HG02943 (cell line): ENCODE data around the gene SHC4.

Experiments
- ATAC-seq: cut with Tn5 transposase; IDR thresholded peaks from one replicate; pipeline ENCODE4 v1.9.1; 2021; ENCODE audit warnings: mild to moderate bottlenecking, low read depth, moderate library complexity; ENCODE audit not compliant: unreplicated experiment

SHC4 gene

DNA sequence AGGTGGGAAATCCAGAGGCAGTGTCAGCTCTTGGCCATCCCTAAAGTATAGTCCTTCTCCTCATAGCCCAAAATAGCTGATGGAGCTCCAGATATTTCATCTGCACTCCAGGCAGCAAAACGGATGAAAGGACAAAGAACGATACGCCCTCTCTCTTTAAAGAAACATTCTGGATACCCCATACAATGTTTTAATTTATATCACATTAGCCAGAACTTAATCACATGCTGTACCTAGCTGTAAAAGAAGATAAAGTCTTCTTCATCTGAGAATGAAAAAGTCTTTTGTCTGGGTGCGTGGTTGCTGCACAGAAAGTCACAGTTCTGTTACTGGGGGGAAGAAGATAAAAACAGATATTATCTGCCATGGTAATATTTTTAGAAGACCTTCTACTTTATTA, 4.3 kb upstream of the SHC4 start:
- ATAC-seq: no peak

DNA sequence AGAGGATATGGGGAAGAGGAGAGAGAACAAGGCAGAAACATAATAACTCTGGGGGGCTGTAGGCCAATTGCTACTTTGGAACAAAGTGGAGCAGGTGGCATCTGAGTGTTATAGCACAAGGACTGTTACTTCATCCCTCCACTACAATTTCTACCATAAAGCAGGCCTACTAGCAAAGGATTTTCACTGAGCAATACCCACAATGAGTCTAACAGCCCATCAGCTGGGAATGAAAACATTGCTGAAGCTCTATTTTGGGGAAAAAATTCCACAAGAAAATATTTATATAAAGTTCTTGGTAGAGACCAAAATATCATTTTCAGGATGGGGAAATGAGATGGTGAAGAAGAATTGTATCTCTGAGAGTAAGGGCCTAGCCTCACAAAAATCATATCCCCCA, 3.6 kb upstream of the SHC4 start:
- ATAC-seq: no peak

DNA sequence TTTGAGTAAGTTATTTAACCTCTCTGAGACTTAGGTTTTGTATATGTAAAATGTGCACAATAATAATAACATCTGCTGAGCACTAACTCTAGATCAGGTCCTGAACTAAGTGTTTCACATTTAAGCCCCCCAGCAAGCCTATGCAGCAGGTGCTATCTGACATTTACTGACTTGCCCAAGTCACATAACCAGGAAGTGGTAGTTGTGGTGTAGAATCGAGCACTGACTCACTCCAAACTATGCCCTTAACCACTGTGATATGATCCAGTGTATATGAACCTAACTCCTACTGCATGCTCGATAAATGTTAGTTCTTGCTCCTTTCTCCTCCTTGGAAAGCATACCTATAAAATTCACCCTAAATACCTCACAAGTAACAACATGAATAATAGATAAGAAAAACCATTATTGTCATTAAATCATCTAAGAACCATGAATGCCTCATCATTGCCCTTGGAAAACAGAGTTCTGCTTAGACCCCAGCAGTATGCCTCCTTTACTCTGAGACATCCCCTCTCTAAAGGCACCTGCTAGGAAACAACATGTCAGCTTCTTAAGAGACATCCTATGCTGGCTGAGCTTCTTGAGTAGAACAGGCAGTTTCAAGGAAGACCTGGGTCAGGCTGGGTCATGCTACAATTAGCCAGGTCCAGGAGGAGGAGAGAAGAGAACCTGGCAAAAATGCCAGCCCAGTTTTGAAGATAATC, 3.0 kb upstream of the SHC4 start:
- peak; percentile 74 for ATAC-seq

- peak; percentile 62 for ATAC-seq
These were observed 2.3 kb upstream of the SHC4 start for GRCh38 chr15:48965972-48966371.

GRCh38 chr15:48964898-48965297, 1.2 kb upstream of the SHC4 start:
- no peak for ATAC-seq

GRCh38 chr15:48962662-48963523, 826 bp downstream of the SHC4 start:
- no peak for ATAC-seq

GRCh38 chr15:48955967-48956366, 7.8 kb downstream of the SHC4 start:
- ATAC-seq: no peak

DNA sequence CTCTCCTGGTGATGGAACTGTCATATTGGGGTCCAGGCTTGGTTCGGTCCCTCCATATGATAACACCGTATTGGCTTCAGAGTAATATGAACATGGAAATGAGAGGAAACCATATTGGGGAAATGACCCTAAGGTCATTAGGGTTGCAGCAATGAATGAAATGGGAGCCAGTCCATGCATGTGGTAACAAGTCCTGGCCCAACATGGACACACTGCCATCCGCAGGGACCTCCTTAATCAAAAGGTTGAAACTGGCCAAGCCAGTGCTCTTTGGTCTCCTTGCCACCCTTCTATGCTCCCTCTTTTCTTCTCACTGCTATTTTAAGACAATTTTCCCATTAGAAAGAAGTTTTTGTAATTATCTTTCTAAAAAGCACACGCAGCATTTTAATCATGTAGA, 8.3 kb downstream of the SHC4 start:
- no peak for ATAC-seq

DNA sequence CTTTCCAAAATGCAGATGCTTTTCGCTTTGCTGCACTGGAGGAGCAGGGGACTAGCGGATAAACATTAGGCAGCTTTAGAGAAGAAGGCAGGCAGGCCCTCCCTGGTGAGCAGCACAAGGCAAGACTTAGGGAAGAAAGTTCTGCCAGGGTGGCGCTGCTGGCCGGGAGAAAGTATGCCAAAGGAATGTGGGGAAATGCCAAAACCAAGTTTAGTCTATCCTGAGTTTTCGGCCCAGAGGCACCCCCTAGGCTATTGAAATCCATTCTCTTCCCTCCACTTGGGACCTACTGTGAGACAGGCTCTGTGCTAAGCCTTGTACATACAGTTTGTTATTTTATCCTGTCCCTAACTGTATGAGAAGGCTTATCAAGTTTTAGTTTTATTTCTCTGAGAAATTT, 9.2 kb downstream of the SHC4 start:
- ATAC-seq: no peak

GRCh38 chr15:48946840-48947187, 16.9 kb downstream of the SHC4 start:
- ATAC-seq: no peak

DNA sequence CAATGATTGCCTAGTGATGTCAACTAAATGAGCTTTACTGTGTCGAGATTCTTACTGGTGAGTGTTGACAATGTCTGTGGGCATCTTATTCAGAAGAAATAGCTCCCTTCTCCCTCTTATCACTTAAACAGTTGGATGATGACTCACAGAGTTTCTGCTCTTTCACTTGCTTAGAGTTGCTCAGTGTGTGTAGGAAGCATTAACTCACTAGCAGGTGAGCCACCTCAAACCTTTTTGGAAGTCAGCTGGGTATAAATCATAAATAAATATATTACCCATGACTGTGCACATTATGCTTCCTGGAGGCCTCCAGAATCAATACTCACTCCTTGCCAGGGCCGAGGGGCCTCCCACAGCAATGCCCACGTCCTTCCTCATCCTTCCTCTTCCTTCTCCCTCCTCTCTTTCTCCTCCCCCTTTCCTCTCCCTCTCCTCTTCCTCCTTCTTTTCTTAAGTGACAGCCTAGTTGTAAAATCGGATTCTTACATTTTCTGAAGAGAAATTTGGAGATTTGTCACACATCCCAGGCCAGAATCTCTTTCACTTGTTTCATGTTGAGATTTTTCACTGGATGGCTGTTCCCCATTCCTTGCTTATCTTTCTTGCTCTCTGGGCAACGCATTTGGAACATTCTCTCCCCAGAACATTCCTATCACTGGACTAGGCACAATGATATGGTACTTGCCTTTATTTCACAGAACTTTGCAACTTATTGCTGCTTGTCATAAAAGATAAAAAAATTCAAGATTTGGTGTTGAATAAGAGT, 17.5 kb downstream of the SHC4 start:
- ATAC-seq: no peak

GRCh38 chr15:48945386-48945785, 18.3 kb downstream of the SHC4 start:
- no peak for ATAC-seq

DNA sequence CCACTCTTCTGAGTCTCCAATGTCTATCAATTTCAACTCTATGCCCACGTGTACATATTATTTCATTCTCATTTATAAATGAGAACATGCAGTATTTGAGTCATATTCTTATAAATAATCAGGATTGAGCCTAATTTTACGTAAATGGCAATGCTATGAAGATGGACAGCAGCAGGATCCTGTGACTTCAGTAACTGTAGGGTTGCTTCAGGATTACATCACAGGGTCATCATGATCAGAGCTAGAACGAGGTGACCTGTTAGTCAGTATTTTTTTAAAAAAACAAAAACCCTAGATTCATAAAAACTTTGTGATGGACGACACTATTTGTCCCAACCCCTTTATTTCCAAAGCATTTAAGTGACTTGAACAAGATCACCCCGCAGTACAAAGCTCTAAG, 21.8 kb downstream of the SHC4 start:
- no peak for ATAC-seq

- ATAC-seq: peak; percentile 92
These were observed 23.2 kb downstream of the SHC4 start for GRCh38 chr15:48940508-48940907.

DNA sequence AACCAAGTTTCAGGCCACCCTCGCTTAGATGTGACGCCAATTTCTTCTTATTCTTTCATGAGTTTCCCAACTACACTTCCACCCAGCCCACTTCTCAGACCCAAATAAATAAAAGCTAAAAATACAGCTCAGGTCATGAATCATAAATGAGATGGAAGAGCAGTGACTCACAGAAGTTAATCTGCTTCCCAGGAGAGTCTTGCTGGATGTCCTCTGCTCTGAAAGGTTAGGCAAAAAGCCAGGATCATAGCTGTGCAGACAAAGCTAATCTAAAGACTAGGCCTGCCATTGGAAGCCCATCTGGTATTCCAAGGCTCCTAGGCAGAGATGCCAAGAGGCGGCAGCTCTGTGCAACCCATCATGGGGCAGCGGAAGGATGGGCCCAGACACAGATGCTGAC, 24.1 kb downstream of the SHC4 start:
- no peak for ATAC-seq

- no peak for ATAC-seq
These were observed 25.8 kb downstream of the SHC4 start for GRCh38 chr15:48937886-48938285.

- no peak for ATAC-seq
These were observed 27.1 kb downstream of the SHC4 start for GRCh38 chr15:48936666-48937065.

GRCh38 chr15:48935236-48935635, 28.5 kb downstream of the SHC4 start:
- ATAC-seq: no peak

DNA sequence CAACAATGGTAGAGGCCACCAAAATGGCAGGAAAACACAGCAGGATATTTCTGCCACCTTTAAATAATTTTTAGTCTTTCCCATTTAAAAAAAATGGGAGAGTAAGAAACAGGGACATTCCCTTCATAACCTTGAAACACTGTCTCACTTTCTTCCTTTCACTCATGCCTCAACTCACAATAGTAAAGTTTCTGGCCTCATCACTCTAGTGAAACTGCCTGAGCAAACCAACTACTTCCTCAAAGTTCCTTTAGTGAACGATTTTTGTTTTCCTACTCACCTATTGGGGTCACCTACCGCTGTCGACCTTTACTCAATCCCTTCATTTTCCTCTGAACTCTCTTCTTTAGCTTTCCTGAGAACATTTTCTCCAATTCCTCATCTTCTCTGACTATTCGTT, 33.0 kb downstream of the SHC4 start:
- ATAC-seq: no peak

- ATAC-seq: no peak
These were observed 34.1 kb downstream of the SHC4 start for GRCh38 chr15:48929661-48930060.

DNA sequence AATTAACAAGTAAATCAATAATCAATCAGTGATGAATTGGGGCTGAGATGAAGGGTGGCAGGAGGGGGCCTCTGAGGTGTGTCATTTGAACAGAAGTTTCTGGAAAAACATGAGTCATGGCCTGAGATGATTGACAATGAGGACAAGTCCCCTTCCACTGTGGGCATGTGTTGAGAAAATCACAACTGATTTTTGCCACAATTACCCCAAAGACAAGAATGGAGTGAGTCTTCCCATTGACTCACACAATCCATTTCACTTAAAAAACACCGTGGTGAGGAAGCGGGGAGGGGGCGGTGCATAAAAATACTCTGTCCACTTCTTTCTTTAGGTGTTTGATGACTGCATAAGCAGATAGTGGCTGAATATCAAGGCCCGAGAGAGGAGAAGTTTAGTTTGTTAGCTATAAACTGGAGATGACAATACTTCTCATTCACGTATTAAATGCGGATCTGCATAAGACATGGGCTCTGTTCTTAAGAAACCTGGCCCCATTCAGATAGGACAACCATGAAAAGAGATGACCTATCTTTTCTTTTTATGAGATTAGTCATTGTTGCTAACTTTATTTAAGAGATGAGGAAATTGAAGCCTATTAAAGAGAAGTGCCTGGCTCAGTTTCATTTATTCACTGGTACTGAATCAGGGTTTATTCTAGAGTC, 34.7 kb downstream of the SHC4 start:
- ATAC-seq: no peak
